ENCODE results near the gene ABCA3. TPM values are rescaled to one million over a fixed set of nuclear protein-coding genes. Genes with fewer than 3 reads are reported as not detected.

The ABCA3 gene
- total and polyA plus RNA-seq, 2 of the 8 experiments (the other 6 are each of a cell fraction or from before 2014, with no cell fraction given), result 5.7 to 7.9 TPM

DNA sequence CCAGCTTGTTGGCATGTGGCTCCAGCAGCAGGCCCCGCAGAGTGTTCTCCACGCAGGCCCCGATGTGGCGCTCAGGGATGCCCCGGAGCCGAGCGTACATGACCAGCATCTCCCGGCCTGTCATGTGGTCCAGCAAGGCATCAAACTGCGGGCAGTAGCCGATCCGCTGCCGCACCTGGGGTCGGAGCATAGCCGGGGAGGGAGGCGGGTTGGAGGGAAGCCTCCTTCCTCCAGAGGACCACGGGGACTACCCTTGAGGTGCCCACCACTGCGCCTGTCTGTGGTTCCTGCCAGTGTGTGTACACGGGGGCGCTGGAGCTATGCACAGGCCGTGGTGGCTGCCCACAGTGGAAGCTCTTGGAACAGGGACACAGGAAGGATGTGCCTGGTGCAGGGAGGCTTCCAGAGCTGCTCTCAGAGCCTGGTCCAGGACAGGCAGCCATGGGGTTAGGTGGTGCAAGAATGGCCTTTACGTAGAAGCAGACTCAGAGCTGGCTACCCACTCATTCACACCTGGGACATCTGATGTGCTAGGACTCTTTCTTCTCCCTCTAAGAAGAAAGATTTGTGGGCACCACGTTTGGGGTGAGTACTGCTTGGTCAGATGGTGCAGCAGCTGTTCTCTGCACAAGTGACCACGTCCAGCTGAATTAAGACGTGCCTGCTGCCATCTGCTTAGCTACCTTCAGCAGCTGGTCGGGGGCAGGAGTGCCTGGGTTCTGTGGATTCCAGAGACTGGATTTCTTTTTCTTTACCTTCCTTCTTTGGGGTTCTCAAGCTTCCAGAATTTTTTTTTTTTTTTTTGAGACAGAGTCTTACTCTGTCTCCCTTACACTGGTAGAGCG is 61.4 kb downstream of the ABCA3 start (continued):
- TF ChIP-seq, protein P1, sequence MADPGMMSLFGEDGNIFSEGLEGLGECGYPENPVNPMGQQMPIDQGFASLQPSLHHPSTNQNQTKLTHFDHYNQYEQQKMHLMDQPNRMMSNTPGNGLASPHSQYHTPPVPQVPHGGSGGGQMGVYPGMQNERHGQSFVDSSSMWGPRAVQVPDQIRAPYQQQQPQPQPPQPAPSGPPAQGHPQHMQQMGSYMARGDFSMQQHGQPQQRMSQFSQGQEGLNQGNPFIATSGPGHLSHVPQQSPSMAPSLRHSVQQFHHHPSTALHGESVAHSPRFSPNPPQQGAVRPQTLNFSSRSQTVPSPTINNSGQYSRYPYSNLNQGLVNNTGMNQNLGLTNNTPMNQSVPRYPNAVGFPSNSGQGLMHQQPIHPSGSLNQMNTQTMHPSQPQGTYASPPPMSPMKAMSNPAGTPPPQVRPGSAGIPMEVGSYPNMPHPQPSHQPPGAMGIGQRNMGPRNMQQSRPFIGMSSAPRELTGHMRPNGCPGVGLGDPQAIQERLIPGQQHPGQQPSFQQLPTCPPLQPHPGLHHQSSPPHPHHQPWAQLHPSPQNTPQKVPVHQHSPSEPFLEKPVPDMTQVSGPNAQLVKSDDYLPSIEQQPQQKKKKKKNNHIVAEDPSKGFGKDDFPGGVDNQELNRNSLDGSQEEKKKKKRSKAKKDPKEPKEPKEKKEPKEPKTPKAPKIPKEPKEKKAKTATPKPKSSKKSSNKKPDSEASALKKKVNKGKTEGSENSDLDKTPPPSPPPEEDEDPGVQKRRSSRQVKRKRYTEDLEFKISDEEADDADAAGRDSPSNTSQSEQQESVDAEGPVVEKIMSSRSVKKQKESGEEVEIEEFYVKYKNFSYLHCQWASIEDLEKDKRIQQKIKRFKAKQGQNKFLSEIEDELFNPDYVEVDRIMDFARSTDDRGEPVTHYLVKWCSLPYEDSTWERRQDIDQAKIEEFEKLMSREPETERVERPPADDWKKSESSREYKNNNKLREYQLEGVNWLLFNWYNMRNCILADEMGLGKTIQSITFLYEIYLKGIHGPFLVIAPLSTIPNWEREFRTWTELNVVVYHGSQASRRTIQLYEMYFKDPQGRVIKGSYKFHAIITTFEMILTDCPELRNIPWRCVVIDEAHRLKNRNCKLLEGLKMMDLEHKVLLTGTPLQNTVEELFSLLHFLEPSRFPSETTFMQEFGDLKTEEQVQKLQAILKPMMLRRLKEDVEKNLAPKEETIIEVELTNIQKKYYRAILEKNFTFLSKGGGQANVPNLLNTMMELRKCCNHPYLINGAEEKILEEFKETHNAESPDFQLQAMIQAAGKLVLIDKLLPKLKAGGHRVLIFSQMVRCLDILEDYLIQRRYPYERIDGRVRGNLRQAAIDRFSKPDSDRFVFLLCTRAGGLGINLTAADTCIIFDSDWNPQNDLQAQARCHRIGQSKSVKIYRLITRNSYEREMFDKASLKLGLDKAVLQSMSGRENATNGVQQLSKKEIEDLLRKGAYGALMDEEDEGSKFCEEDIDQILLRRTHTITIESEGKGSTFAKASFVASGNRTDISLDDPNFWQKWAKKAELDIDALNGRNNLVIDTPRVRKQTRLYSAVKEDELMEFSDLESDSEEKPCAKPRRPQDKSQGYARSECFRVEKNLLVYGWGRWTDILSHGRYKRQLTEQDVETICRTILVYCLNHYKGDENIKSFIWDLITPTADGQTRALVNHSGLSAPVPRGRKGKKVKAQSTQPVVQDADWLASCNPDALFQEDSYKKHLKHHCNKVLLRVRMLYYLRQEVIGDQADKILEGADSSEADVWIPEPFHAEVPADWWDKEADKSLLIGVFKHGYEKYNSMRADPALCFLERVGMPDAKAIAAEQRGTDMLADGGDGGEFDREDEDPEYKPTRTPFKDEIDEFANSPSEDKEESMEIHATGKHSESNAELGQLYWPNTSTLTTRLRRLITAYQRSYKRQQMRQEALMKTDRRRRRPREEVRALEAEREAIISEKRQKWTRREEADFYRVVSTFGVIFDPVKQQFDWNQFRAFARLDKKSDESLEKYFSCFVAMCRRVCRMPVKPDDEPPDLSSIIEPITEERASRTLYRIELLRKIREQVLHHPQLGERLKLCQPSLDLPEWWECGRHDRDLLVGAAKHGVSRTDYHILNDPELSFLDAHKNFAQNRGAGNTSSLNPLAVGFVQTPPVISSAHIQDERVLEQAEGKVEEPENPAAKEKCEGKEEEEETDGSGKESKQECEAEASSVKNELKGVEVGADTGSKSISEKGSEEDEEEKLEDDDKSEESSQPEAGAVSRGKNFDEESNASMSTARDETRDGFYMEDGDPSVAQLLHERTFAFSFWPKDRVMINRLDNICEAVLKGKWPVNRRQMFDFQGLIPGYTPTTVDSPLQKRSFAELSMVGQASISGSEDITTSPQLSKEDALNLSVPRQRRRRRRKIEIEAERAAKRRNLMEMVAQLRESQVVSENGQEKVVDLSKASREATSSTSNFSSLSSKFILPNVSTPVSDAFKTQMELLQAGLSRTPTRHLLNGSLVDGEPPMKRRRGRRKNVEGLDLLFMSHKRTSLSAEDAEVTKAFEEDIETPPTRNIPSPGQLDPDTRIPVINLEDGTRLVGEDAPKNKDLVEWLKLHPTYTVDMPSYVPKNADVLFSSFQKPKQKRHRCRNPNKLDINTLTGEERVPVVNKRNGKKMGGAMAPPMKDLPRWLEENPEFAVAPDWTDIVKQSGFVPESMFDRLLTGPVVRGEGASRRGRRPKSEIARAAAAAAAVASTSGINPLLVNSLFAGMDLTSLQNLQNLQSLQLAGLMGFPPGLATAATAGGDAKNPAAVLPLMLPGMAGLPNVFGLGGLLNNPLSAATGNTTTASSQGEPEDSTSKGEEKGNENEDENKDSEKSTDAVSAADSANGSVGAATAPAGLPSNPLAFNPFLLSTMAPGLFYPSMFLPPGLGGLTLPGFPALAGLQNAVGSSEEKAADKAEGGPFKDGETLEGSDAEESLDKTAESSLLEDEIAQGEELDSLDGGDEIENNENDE (IDR thresholded peaks at IDR 0.05; ENCODE audit: insufficient replicate concordance, low read length), result no peak
- no peak for TF ChIP-seq KDM4A (IDR thresholded peaks at IDR 0.05; ENCODE audit: low read depth, low read length, severe bottlenecking)
- no peak for TF ChIP-seq BCL11A (IDR thresholded peaks at IDR 0.05; ENCODE audit: low read depth in 2 of 2, low read length in 2 of 2)

Measured in H1 (cell line).